K562 (cell line): ENCODE data around the gene SLC1A5. TPM values are rescaled to one million over a fixed set of nuclear protein-coding genes. Genes with fewer than 3 reads are reported as not detected.

ENCODE experiments used
- ATAC-seq: fragments of 200-7000 bp; cut with Tn5 transposase; 3 replicates; pipeline ENCODE4 v1.9.1; 2020; ENCODE audit warnings: moderate library complexity
- BruUV-seq: library from RNA; stranded (reverse); fragments of 400-500 nt; replicated peaks from 2 replicates; lab custom pipeline; 2021; lab: Mats Ljungman, UMichigan
- CTCF ChIA-PET: fragments of 300-600 bp; formaldehyde crosslinking; extraction: SDS; loops from one replicate; lab custom pipeline; 2021; ENCODE audit warnings: low intra/inter-chr PET ratio; lab: Yijun Ruan, JAX
- POLR2A ChIA-PET: fragments of 300-600, 350-650 bp; sonication (Branson Sonifier 250); formaldehyde crosslinking; extraction: SDS; loops from one replicate; lab custom pipeline; 2021; ENCODE audit warnings: antibody characterized with exemption, inconsistent platforms; lab: Yijun Ruan, JAX
- DNase-seq, 4 experiments: peaks; one replicate each; pipeline versions ENCODE4 v3.0.0 to v3.0.0-alpha.2; 2011 to 2018; ENCODE audit warnings: low spot score in 3 of 4, mixed read lengths in 3 of 4; ENCODE audit errors: extremely low read depth in 1 of 4
- FAIRE-seq: peaks from 2 replicates; lab custom pipeline; 2011; peaks lifted over from hg19 to GRCh38; lab: Jason Lieb, UNC
- H2AFZ ChIP-seq: 2 replicates; pipeline ENCODE4 v1.6.0; 2011; ENCODE audit warnings: low read depth, low read length, control low read depth, inconsistent platforms
- H3K27ac ChIP-seq: fragments of 200-600 bp; 3 replicates; pipeline ENCODE4 v1.8.0; 2011; ENCODE audit warnings: low read depth, mild to moderate bottlenecking, control low read depth, inconsistent platforms, low read length, moderate library complexity, mixed read lengths; ENCODE audit errors: extremely low read depth
- H3K27me3 ChIP-seq, 2 experiments: fragments of 300-600 bp in 1 of 2; 2 replicates in 1 of 2; 3 replicates in 1 of 2; pipeline versions ENCODE4 v1.6.0 to v1.8.0; 2011; ENCODE audit warnings: inconsistent platforms in 2 of 2, low read length in 2 of 2, mild to moderate bottlenecking in 1 of 2, mixed read lengths in 1 of 2, moderate library complexity in 1 of 2; ENCODE audit not compliant: control insufficient read depth in 2 of 2, insufficient read depth in 2 of 2
- H3K36me3 ChIP-seq: fragments of 300-600 bp; 3 replicates; pipeline ENCODE4 v1.8.0; 2011; ENCODE audit warnings: mild to moderate bottlenecking, low read length, inconsistent platforms; ENCODE audit not compliant: control insufficient read depth, insufficient read depth
- H3K4me1 ChIP-seq, 2 experiments: fragments of 200-600 bp in 1 of 2; replicated peaks in 1 of 2; 2 replicates in 1 of 2; 3 replicates in 1 of 2; pipeline versions ENCODE4 v1.5.1 to v1.8.0; 2011; ENCODE audit warnings: inconsistent platforms in 2 of 2, low read length in 2 of 2, mild to moderate bottlenecking in 1 of 2, mixed read lengths in 1 of 2, moderate library complexity in 1 of 2; ENCODE audit not compliant: control insufficient read depth in 2 of 2, insufficient read depth in 2 of 2
- H3K4me2 ChIP-seq: 2 replicates; pipeline ENCODE4 v1.6.1; 2011; ENCODE audit warnings: low read length, control low read depth, inconsistent platforms, mixed read lengths; ENCODE audit not compliant: insufficient read depth
- H3K4me3 ChIP-seq: fragments of 200-600 bp; sonication (generic), shearing (Covaris generic); 2 replicates; pipeline ENCODE4 v1.5.1; 2016; ENCODE audit warnings: control low read depth, inconsistent platforms
- H3K79me2 ChIP-seq: fragments of 200-600 bp; 3 replicates; pipeline ENCODE4 v1.8.0; 2011; ENCODE audit warnings: low read length, inconsistent platforms; ENCODE audit not compliant: control insufficient read depth, insufficient read depth
- H3K9ac ChIP-seq, 2 experiments: 2 replicates each; pipeline versions ENCODE4 v1.6.0 to v1.6.1; 2011; ENCODE audit warnings: low read depth in 2 of 2, low read length in 2 of 2, control low read depth in 1 of 2, inconsistent platforms in 1 of 2, mild to moderate bottlenecking in 1 of 2, mixed read lengths in 1 of 2; ENCODE audit not compliant: insufficient read depth in 1 of 2
- H3K9me1 ChIP-seq: one replicate; pipeline ENCODE4 v1.6.0; 2011; ENCODE audit warnings: inconsistent platforms, mild to moderate bottlenecking, low read length, moderate library complexity; ENCODE audit not compliant: control insufficient read depth, insufficient read depth
- H3K9me3 ChIP-seq: replicated peaks from 2 replicates; pipeline ENCODE4 v1.5.1; 2011; ENCODE audit warnings: low read depth, low read length, inconsistent platforms; ENCODE audit not compliant: control insufficient read depth, insufficient read depth
- H4K20me1 ChIP-seq: replicated peaks from 2 replicates; pipeline ENCODE4 v1.6.1; 2011; ENCODE audit warnings: low read length, inconsistent platforms, mixed read lengths; ENCODE audit not compliant: control insufficient read depth, insufficient read depth
- MEIS2 ChIP-seq: fragments of 450-650 bp; IDR thresholded peaks from 2 replicates; pipeline ENCODE4 v1.6.1; 2014; ENCODE audit warnings: mild to moderate bottlenecking; ENCODE audit not compliant: partially characterized antibody
- NCOA6 ChIP-seq: fragments of 450-650 bp; IDR thresholded peaks from 2 replicates; pipeline ENCODE4 v1.6.1; 2017; ENCODE audit warnings: mild to moderate bottlenecking
- SMAD1 ChIP-seq: fragments of 150-350 bp; IDR thresholded peaks from 2 replicates; pipeline ENCODE4 v1.6.1; 2014; ENCODE audit warnings: low read length, low read depth; ENCODE audit not compliant: partially characterized antibody
- ZNF121 ChIP-seq: sonication (generic); formaldehyde crosslinking; conservative IDR thresholded peaks from 2 replicates; pipeline ENCODE4 v1.8.0; 2022; ENCODE audit warnings: missing genetic modification reagents
- ZNF263 ChIP-seq: sonication (generic); formaldehyde crosslinking; IDR thresholded peaks from 2 replicates; pipeline ENCODE4 v1.8.0; 2022; ENCODE audit warnings: mild to moderate bottlenecking, missing genetic modification reagents, borderline replicate concordance
- ZNF586 ChIP-seq: fragments of 450-650 bp; formaldehyde crosslinking; conservative IDR thresholded peaks from 2 replicates; pipeline ENCODE4 v1.4.0; 2020; ENCODE audit warnings: mild to moderate bottlenecking, moderate library complexity
- WGBS: fragments of 100-300 bp; shearing (Covaris generic); methylation state at CpG from one replicate; pipeline ENCODE4 v1.1.6; 2016; ENCODE audit warnings: low coverage, mixed read lengths; ENCODE audit not compliant: insufficient coverage; ENCODE audit errors: missing lambda C conversion rate; 5-methylcytosine and 5-hydroxymethylcytosine counted together
- in situ Hi-C: fragments of 300-500 bp; cut with MboI; formaldehyde crosslinking; loops from 4 replicates; pipeline ENCODE4 v1.15.0; 2018; ENCODE audit warnings: inconsistent platforms, mixed read lengths
- intact Hi-C: fragments of 100-400 bp; cut with micrococcal nuclease; formaldehyde crosslinking; loops from 2 replicates; pipeline ENCODE4 v1.14.2; 2022
- polyA plus RNA-seq, 8 experiments: library from polyadenylated mRNA; depleted of rRNA in 4 of 8; stranded (reverse) in 5 of 8; unstranded in 3 of 8; fragments of >200 nt; fragmentation: Nextera tagmentation in 2 of 8; fragmentation: Illumina TruSeq in 1 of 8; extraction: Ambion mirVana in 2 of 8; extraction: Trizol in 1 of 8; gene quantifications; 2 replicates each; pipeline versions ENCODE4 v1.2.1 to v1.2.3, GENCODE V29; 2011 to 2014; ENCODE audit warnings: inconsistent platforms in 1 of 8, missing spikeins in 1 of 8
- total RNA-seq, 7 experiments: library from RNA; depleted of rRNA in 6 of 7; stranded (reverse); fragments of >200 nt in 6 of 7; fragmentation: Illumina TruSeq in 2 of 7; extraction: Trizol in 2 of 7; gene quantifications; 2 replicates each; pipeline versions ENCODE4 v1.2.1 to v1.2.3, GENCODE V29; 2011 to 2021; ENCODE audit warnings: low replicate concordance in 1 of 7
- TF ChIP-seq, protein P1 (sequence below): IDR thresholded peaks from 3 replicates; pipeline ENCODE4 v1.6.1; 2011; ENCODE audit warnings: borderline replicate concordance, mild to moderate bottlenecking, moderate library complexity; ENCODE audit not compliant: insufficient read length; ENCODE audit errors: extremely low read depth
- TF ChIP-seq, protein P2 (sequence below): sonication (generic); formaldehyde crosslinking; IDR thresholded peaks from 2 replicates; pipeline ENCODE4 v1.8.0; 2022; ENCODE audit warnings: mild to moderate bottlenecking, missing genetic modification reagents, borderline replicate concordance

SLC1A5 gene
- total and polyA plus RNA-seq, 9 of the 15 experiments (the other 6 are each of a cell fraction or from before 2014, with no cell fraction given) = 31.2 to 417 (median 134) TPM

DNA sequence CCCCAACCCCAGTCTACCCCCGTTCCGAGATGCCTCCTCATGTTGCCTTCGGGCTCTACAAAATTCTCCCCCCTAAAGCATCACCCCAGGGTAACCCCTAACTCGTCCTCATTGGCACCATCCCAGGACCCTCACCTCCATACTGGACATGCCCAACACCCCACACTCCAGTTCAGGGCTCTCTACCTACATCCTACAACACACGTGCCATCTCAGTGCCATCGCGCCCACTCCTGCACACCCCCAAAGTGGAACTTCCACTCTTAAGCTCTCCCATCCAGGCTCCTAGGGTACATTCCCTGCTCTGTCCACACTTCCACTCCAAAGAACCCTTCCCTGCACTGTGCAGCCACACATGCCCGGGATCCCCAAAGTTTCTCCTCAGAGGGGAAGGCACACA, 43.4 kb downstream of the SLC1A5 start (continued):
- TF ChIP-seq MEIS2 (no peak), ZNF586 (CRISPR knock-in tag) (no peak)

DNA sequence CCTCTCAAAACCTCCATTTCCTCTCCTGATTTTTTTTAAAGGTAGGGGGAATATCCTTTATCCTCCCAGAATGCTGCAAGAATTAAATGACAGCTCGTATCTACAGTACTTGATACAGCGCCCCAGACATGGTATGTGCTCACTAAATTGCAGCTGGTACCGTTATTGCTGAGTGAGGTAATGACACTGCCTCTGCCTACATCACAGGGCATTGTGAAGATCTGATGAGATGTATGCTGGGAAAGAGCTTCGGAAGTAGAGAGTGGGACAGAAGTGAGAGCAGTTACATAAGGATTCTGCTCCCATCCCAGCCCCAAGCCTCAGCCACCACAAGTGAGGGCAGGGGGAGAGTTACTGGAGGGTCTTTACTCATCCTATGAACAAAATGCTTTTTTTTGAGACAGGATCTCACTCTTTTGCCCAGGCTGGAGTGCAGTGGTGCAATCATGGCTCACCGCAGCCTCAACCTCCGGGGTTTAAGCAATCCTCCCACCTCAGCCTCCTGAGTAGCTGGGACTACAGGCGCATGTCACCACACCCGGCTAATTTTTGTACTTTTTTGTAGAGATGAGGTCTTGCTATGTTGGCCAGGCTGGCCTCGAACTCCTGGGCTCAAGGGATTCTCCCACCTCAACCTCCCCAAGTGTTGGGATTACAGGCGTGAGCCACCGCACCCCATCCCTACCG, 44.2 kb downstream of the SLC1A5 start:
- FAIRE-seq (no peak), DNase-seq (no peak), ATAC-seq (no peak)
- Histone ChIP-seq H3K36me3 (peaks cover 47% of the 10 kb centered on the region; the same call in 1 of the 3 replicates), H3K79me2 (peaks cover 76% of the 10 kb centered on the region), H3K9me1 (peaks cover 2% of the 10 kb centered on the region), H3K9me3 (no peaks in the 10 kb centered on the region), H3K4me2 (peak overlapping the region; percentile 94), H3K27ac (no peak overlapping the region), H3K9ac (peak overlapping the region; percentile 91 to 99; a peak in 2 of 4 replicates), H3K4me1 (peaks cover 11 to 39% of the 10 kb centered on the region in 2 experiments; a peak in 4 of 5 replicates), H3K4me3 (peak overlapping the region; percentile 98; the same call in 1 of the 2 replicates), H4K20me1 (peaks cover 39% of the 10 kb centered on the region), H2AFZ (no peak overlapping the region), H3K27me3 (no peaks in the 10 kb centered on the region)
- 72% methylated on average over 12 of the region's 12 CpGs for WGBS
- POLR2A ChIA-PET = interaction anchor here (1.9 kb wide), 1 partner anchor 9 kb away, joined by 6 read pairs; no protein-coding TSS in a partner anchor
- TSS peak; percentile 31 for BruUV-seq
- in situ Hi-C loops (no loop called here), intact Hi-C loops (no loop called here)
- TF ChIP-seq NCOA6 = no peak
- no peak for TF ChIP-seq ZNF263 (CRISPR knock-in tag)
- TF ChIP-seq, protein P1, sequence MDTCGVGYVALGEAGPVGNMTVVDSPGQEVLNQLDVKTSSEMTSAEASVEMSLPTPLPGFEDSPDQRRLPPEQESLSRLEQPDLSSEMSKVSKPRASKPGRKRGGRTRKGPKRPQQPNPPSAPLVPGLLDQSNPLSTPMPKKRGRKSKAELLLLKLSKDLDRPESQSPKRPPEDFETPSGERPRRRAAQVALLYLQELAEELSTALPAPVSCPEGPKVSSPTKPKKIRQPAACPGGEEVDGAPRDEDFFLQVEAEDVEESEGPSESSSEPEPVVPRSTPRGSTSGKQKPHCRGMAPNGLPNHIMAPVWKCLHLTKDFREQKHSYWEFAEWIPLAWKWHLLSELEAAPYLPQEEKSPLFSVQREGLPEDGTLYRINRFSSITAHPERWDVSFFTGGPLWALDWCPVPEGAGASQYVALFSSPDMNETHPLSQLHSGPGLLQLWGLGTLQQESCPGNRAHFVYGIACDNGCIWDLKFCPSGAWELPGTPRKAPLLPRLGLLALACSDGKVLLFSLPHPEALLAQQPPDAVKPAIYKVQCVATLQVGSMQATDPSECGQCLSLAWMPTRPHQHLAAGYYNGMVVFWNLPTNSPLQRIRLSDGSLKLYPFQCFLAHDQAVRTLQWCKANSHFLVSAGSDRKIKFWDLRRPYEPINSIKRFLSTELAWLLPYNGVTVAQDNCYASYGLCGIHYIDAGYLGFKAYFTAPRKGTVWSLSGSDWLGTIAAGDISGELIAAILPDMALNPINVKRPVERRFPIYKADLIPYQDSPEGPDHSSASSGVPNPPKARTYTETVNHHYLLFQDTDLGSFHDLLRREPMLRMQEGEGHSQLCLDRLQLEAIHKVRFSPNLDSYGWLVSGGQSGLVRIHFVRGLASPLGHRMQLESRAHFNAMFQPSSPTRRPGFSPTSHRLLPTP = no peak
- TF ChIP-seq SMAD1 = no peak
- TF ChIP-seq ZNF121 (CRISPR knock-in tag) = peak; percentile 52; the same call in 1 of the 2 replicates
- TF ChIP-seq, protein P2, sequence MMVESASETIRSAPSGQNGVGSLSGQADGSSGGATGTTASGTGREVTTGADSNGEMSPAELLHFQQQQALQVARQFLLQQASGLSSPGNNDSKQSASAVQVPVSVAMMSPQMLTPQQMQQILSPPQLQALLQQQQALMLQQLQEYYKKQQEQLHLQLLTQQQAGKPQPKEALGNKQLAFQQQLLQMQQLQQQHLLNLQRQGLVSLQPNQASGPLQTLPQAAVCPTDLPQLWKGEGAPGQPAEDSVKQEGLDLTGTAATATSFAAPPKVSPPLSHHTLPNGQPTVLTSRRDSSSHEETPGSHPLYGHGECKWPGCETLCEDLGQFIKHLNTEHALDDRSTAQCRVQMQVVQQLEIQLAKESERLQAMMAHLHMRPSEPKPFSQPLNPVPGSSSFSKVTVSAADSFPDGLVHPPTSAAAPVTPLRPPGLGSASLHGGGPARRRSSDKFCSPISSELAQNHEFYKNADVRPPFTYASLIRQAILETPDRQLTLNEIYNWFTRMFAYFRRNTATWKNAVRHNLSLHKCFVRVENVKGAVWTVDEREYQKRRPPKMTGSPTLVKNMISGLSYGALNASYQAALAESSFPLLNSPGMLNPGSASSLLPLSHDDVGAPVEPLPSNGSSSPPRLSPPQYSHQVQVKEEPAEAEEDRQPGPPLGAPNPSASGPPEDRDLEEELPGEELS = no peak
- CTCF ChIA-PET = no interaction called here
